ENCODE results near the gene XPA. TPM values are rescaled to one million over a fixed set of nuclear protein-coding genes. Genes with fewer than 3 reads are reported as not detected.
A peak's percentile ranks its signal among the peaks of the same experiment; 100 is the strongest.

The XPA gene
- total and polyA plus RNA-seq, 10 of the 15 experiments (the other 5 are each of a cell fraction or from before 2014, with no cell fraction given), result 6.2 to 19.9 (median 12.3) TPM

DNA sequence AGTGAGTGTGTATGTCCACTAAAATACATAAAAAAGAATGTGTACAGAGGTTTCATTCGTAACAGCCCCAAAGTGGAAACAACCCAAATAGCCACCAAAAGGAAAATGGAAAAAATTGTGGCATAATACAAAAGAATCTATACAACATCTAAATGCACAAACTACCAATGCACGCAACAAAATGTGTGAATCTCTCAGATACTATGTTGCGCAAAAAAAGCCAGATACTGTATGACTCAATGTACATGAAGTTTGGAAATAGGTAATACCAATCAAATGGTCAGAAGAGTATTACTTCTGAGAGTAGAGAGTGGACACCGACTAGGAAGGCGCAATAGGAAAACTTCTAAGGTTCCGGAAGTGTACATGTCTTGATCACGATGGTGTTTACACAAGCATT, 2.4 kb downstream of the XPA start:
- no peak for DNase-seq (ENCODE audit: low read depth, low spot score)
- WGBS (ENCODE audit: insufficient coverage, insufficient replicate concordance, low lambda C conversion rate, missing lambda C conversion rate), result 98% methylated on average over 7 of the region's 7 CpGs
- SMC1A ChIA-PET (ENCODE audit: uncharacterized antibody, unreplicated experiment), result no interaction called here
- CTCF ChIA-PET, result no interaction called here
- H3K36me3 ChIP-seq (ENCODE audit: control insufficient read depth in 2 of 2, insufficient read depth in 2 of 2, low read length in 1 of 2), result no peaks in the 10 kb centered on the region; a peak in 1 of 4 replicates
- no peak for ATAC-seq
- peaks cover 18% of the 10 kb centered on the region for H3K4me1 ChIP-seq (ENCODE audit: control insufficient read depth, insufficient read depth, low read length)
- BruUV-seq (replicated peaks), result TSS peak; percentile 45
- TF ChIP-seq ZNF207 (IDR thresholded peaks at IDR 0.05; ENCODE audit: borderline replicate concordance), result no peak
- TF ChIP-seq STAT1 (conservative IDR thresholded peaks at IDR 0.05), result no peak
- TF ChIP-seq TAF1 (IDR thresholded peaks at IDR 0.05; ENCODE audit: borderline replicate concordance, low read depth, low read length), result no peak
- no peak for TF ChIP-seq GABPA (IDR thresholded peaks at IDR 0.05; ENCODE audit: low read depth)
- TF ChIP-seq, protein P1, sequence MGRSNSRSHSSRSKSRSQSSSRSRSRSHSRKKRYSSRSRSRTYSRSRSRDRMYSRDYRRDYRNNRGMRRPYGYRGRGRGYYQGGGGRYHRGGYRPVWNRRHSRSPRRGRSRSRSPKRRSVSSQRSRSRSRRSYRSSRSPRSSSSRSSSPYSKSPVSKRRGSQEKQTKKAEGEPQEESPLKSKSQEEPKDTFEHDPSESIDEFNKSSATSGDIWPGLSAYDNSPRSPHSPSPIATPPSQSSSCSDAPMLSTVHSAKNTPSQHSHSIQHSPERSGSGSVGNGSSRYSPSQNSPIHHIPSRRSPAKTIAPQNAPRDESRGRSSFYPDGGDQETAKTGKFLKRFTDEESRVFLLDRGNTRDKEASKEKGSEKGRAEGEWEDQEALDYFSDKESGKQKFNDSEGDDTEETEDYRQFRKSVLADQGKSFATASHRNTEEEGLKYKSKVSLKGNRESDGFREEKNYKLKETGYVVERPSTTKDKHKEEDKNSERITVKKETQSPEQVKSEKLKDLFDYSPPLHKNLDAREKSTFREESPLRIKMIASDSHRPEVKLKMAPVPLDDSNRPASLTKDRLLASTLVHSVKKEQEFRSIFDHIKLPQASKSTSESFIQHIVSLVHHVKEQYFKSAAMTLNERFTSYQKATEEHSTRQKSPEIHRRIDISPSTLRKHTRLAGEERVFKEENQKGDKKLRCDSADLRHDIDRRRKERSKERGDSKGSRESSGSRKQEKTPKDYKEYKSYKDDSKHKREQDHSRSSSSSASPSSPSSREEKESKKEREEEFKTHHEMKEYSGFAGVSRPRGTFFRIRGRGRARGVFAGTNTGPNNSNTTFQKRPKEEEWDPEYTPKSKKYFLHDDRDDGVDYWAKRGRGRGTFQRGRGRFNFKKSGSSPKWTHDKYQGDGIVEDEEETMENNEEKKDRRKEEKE (IDR thresholded peaks at IDR 0.05), result no peak
- TF ChIP-seq SMAD5 (IDR thresholded peaks at IDR 0.05; ENCODE audit: low read depth), result no peak
- no peak for TF ChIP-seq KAT2A (conservative IDR thresholded peaks at IDR 0.05; ENCODE audit: control insufficient read depth, low read depth, low read length)
- TF ChIP-seq RFX5 (IDR thresholded peaks at IDR 0.05; ENCODE audit: low read depth, low read length), result no peak
- TF ChIP-seq CHD4 (IDR thresholded peaks at IDR 0.05), result no peak
- TF ChIP-seq WRNIP1 (IDR thresholded peaks at IDR 0.05; ENCODE audit: borderline replicate concordance, low read depth, low read length), result no peak
- TF ChIP-seq NRF1 (conservative IDR thresholded peaks at IDR 0.05; ENCODE audit: low read depth, low read length), result no peak
- no peak for TF ChIP-seq E2F8 (IDR thresholded peaks at IDR 0.05; ENCODE audit: low read depth, partially characterized antibody)
- TF ChIP-seq IKZF1 (conservative IDR thresholded peaks at IDR 0.05), result no peak
- no peak for TF ChIP-seq NBN (IDR thresholded peaks at IDR 0.05)
- no peak for TF ChIP-seq CREB1 (IDR thresholded peaks at IDR 0.05; ENCODE audit: low read depth)
- TF ChIP-seq DPF2 (IDR thresholded peaks at IDR 0.05), result no peak
- no peaks in the 10 kb centered on the region for H4K20me1 ChIP-seq (ENCODE audit: control insufficient read depth, insufficient read depth)
- RAD21 ChIA-PET (ENCODE audit: unreplicated experiment), result no interaction called here
- in situ Hi-C loops (cut with MboI) (no loop called here), intact Hi-C loops (cut with micrococcal nuclease; ENCODE audit: unreplicated experiment) (no loop called here)
- H2AFZ ChIP-seq (ENCODE audit: control insufficient read depth, low read depth, low read length), result no peak overlapping the region
- POLR2A ChIA-PET, result no interaction called here
- no peak overlapping the region for H3K27ac ChIP-seq (ENCODE audit: control insufficient read depth, insufficient read depth)
- H3K27me3 ChIP-seq (replicated peaks in 1 of 2; ENCODE audit: control insufficient read depth in 2 of 2, insufficient read depth in 2 of 2, low read length in 1 of 2), result no peaks in the 10 kb centered on the region
- H3K4me3 ChIP-seq, result 0 out of 2 replicates have a peak overlapping the region, but pooled peaks have one; percentile 37
- H3K9ac ChIP-seq (ENCODE audit: control insufficient read depth, insufficient read depth, low read length), result no peak overlapping the region
- no peaks in the 10 kb centered on the region for H3K9me3 ChIP-seq (replicated peaks; ENCODE audit: control insufficient read depth, insufficient read depth, low read length)
- peaks cover 35% of the 10 kb centered on the region for H3K79me2 ChIP-seq (ENCODE audit: control insufficient read depth, insufficient read depth, low read length)
- peak overlapping the region; percentile 69 for H3K4me2 ChIP-seq (ENCODE audit: control insufficient read depth, insufficient read depth)
- no peak for FAIRE-seq

All from GM12878 (cell line).